HEK293 (cell line): ENCODE data around the gene WWTR1.

ENCODE experiments used
- GLI4 ChIP-seq: fragments of 450-650 bp; formaldehyde crosslinking; IDR thresholded peaks from 2 replicates; pipeline ENCODE4 v1.5.1; 2016; ENCODE audit warnings: missing biosample characterization, missing genetic modification characterization
- SETDB1 ChIP-seq: IDR thresholded peaks from one replicate; pipeline ENCODE4 v1.6.1; 2017; ENCODE audit warnings: mild to moderate bottlenecking, low read length, moderate library complexity, mixed read lengths; ENCODE audit not compliant: insufficient read length
- ZBTB21 ChIP-seq: fragments of 450-650 bp; formaldehyde crosslinking; IDR thresholded peaks from 2 replicates; pipeline ENCODE4 v1.5.1; 2017; ENCODE audit warnings: missing biosample characterization, missing genetic modification characterization
- ZBTB7A ChIP-seq: fragments of 450-650 bp; formaldehyde crosslinking; IDR thresholded peaks from 2 replicates; pipeline ENCODE4 v1.5.1; 2016; ENCODE audit warnings: low read depth, missing biosample characterization, missing genetic modification characterization
- ZEB2 ChIP-seq: fragments of 450-650 bp; formaldehyde crosslinking; IDR thresholded peaks from 2 replicates; pipeline ENCODE4 v1.5.1; 2016; ENCODE audit warnings: missing biosample characterization, missing genetic modification characterization
- ZNF146 ChIP-seq: fragments of 450-650 bp; formaldehyde crosslinking; IDR thresholded peaks from 2 replicates; pipeline ENCODE4 v1.5.1; 2016; ENCODE audit warnings: missing biosample characterization, missing genetic modification characterization
- ZNF23 ChIP-seq: fragments of 450-650 bp; formaldehyde crosslinking; IDR thresholded peaks from 2 replicates; pipeline ENCODE4 v1.5.1; 2016; ENCODE audit warnings: missing biosample characterization, missing genetic modification characterization, borderline replicate concordance
- ZNF350 ChIP-seq: fragments of 450-650 bp; formaldehyde crosslinking; IDR thresholded peaks from 2 replicates; pipeline ENCODE4 v1.5.0; 2017; ENCODE audit warnings: missing biosample characterization, mild to moderate bottlenecking, missing genetic modification characterization
- ZNF366 ChIP-seq: fragments of 450-650 bp; formaldehyde crosslinking; conservative IDR thresholded peaks from 2 replicates; pipeline ENCODE4 v1.5.1; 2016; ENCODE audit warnings: missing biosample characterization, missing genetic modification characterization
- ZNF37A ChIP-seq: fragments of 450-650 bp; IDR thresholded peaks from 2 replicates; pipeline ENCODE4 v1.5.1; 2018; ENCODE audit warnings: missing biosample characterization, missing genetic modification characterization
- ZNF530 ChIP-seq: fragments of 450-650 bp; formaldehyde crosslinking; IDR thresholded peaks from 2 replicates; pipeline ENCODE4 v1.5.1; 2016; ENCODE audit warnings: low read depth, missing biosample characterization, missing genetic modification characterization
- ZNF600 ChIP-seq: fragments of 450-650 bp; formaldehyde crosslinking; IDR thresholded peaks from 2 replicates; pipeline ENCODE4 v1.5.1; 2016; ENCODE audit warnings: missing biosample characterization, missing genetic modification characterization
- ZNF777 ChIP-seq: fragments of 450-650 bp; formaldehyde crosslinking; IDR thresholded peaks from 2 replicates; pipeline ENCODE4 v1.5.1; 2017; ENCODE audit warnings: missing biosample characterization, missing genetic modification characterization, borderline replicate concordance
- ZNF792 ChIP-seq: fragments of 450-650 bp; formaldehyde crosslinking; IDR thresholded peaks from 2 replicates; pipeline ENCODE4 v1.5.1; 2016; ENCODE audit warnings: missing biosample characterization, missing genetic modification characterization
- ZNF843 ChIP-seq: fragments of 450-650 bp; formaldehyde crosslinking; IDR thresholded peaks from 2 replicates; pipeline ENCODE4 v1.5.1; 2016; ENCODE audit warnings: missing biosample characterization, missing genetic modification characterization
- ZSCAN4 ChIP-seq: fragments of 450-650 bp; formaldehyde crosslinking; IDR thresholded peaks from 2 replicates; pipeline ENCODE4 v1.5.1; 2017; ENCODE audit warnings: missing biosample characterization, missing genetic modification characterization
- ZSCAN5A ChIP-seq: fragments of 450-650 bp; formaldehyde crosslinking; IDR thresholded peaks from 2 replicates; pipeline ENCODE4 v1.5.1; 2016; ENCODE audit warnings: missing biosample characterization, missing genetic modification characterization
- TF ChIP-seq, protein P1 (sequence below): fragments of 450-650 bp; IDR thresholded peaks from 2 replicates; pipeline ENCODE4 v1.5.1; 2018; ENCODE audit warnings: missing biosample characterization, mild to moderate bottlenecking, missing genetic modification characterization
- TF ChIP-seq, protein P2 (sequence below): fragments of 450-650 bp; formaldehyde crosslinking; IDR thresholded peaks from 2 replicates; pipeline ENCODE4 v1.5.1; 2016; ENCODE audit warnings: missing biosample characterization, missing genetic modification characterization
- TF ChIP-seq, protein P3 (sequence below): fragments of 450-650 bp; formaldehyde crosslinking; IDR thresholded peaks from 2 replicates; pipeline ENCODE4 v1.5.1; 2016; ENCODE audit warnings: missing biosample characterization, missing genetic modification characterization, low read depth
- TF ChIP-seq, protein P4 (sequence below): fragments of 450-650 bp; formaldehyde crosslinking; IDR thresholded peaks from 2 replicates; pipeline ENCODE4 v1.5.1; 2016; ENCODE audit warnings: missing biosample characterization, missing genetic modification characterization
- TF ChIP-seq, protein P5 (sequence below): fragments of 450-650 bp; formaldehyde crosslinking; IDR thresholded peaks from 2 replicates; pipeline ENCODE4 v1.5.1; 2016; ENCODE audit warnings: missing biosample characterization, missing genetic modification characterization
- TF ChIP-seq, protein P6 (sequence below): fragments of 450-650 bp; formaldehyde crosslinking; IDR thresholded peaks from 2 replicates; pipeline ENCODE4 v1.5.1; 2017; ENCODE audit warnings: missing biosample characterization, missing genetic modification characterization

The WWTR1 gene

DNA sequence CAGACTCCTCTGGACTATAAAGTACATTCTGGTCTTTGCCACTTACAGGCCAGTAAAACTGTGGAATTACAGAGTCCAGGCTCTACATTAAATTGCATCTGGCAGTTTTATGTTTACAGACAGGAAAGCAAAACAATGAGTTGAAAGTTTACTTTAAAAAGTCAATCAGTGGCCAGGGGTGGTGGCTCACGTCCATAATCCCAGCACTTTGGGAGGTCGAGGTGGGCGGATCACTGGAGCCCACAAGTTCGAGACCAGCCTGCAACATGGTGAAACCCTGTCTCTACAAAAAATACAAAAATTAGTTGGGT lies 129.5 kb downstream of the WWTR1 start (continued):
- TF ChIP-seq, protein P1, sequence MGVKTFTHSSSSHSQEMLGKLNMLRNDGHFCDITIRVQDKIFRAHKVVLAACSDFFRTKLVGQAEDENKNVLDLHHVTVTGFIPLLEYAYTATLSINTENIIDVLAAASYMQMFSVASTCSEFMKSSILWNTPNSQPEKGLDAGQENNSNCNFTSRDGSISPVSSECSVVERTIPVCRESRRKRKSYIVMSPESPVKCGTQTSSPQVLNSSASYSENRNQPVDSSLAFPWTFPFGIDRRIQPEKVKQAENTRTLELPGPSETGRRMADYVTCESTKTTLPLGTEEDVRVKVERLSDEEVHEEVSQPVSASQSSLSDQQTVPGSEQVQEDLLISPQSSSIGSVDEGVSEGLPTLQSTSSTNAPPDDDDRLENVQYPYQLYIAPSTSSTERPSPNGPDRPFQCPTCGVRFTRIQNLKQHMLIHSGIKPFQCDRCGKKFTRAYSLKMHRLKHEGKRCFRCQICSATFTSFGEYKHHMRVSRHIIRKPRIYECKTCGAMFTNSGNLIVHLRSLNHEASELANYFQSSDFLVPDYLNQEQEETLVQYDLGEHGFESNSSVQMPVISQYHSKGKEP (tag by site-specific recombination): no peak
- TF ChIP-seq ZNF146 (tag by site-specific recombination) (no peak), ZEB2 (tag by site-specific recombination) (no peak), ZSCAN5A (tag by site-specific recombination) (no peak), ZNF23 (tag by site-specific recombination) (no peak), ZBTB7A (no peak), ZNF530 (tag by site-specific recombination) (no peak), ZBTB21 (tag by site-specific recombination) (no peak), ZSCAN4 (tag by site-specific recombination) (no peak), ZNF843 (peak; percentile 29; the same call in 1 of the 2 replicates), ZNF600 (no peak), SETDB1 (no peak), ZNF366 (tag by site-specific recombination) (no peak), GLI4 (tag by site-specific recombination) (no peak), ZNF777 (tag by site-specific recombination) (no peak), ZNF792 (tag by site-specific recombination) (no peak), ZNF350 (tag by site-specific recombination) (no peak), ZNF37A (tag by site-specific recombination) (no peak)
- TF ChIP-seq, protein P2, sequence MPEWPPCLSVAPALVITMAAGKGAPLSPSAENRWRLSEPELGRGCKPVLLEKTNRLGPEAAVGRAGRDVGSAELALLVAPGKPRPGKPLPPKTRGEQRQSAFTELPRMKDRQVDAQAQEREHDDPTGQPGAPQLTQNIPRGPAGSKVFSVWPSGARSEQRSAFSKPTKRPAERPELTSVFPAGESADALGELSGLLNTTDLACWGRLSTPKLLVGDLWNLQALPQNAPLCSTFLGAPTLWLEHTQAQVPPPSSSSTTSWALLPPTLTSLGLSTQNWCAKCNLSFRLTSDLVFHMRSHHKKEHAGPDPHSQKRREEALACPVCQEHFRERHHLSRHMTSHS (tag by site-specific recombination): no peak
- TF ChIP-seq, protein P3, sequence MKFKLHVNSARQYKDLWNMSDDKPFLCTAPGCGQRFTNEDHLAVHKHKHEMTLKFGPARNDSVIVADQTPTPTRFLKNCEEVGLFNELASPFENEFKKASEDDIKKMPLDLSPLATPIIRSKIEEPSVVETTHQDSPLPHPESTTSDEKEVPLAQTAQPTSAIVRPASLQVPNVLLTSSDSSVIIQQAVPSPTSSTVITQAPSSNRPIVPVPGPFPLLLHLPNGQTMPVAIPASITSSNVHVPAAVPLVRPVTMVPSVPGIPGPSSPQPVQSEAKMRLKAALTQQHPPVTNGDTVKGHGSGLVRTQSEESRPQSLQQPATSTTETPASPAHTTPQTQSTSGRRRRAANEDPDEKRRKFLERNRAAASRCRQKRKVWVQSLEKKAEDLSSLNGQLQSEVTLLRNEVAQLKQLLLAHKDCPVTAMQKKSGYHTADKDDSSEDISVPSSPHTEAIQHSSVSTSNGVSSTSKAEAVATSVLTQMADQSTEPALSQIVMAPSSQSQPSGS (tag by site-specific recombination): no peak
- TF ChIP-seq, protein P4, sequence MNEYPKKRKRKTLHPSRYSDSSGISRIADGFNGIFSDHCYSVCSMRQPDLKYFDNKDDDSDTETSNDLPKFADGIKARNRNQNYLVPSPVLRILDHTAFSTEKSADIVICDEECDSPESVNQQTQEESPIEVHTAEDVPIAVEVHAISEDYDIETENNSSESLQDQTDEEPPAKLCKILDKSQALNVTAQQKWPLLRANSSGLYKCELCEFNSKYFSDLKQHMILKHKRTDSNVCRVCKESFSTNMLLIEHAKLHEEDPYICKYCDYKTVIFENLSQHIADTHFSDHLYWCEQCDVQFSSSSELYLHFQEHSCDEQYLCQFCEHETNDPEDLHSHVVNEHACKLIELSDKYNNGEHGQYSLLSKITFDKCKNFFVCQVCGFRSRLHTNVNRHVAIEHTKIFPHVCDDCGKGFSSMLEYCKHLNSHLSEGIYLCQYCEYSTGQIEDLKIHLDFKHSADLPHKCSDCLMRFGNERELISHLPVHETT (tag by site-specific recombination): no peak
- TF ChIP-seq, protein P5, sequence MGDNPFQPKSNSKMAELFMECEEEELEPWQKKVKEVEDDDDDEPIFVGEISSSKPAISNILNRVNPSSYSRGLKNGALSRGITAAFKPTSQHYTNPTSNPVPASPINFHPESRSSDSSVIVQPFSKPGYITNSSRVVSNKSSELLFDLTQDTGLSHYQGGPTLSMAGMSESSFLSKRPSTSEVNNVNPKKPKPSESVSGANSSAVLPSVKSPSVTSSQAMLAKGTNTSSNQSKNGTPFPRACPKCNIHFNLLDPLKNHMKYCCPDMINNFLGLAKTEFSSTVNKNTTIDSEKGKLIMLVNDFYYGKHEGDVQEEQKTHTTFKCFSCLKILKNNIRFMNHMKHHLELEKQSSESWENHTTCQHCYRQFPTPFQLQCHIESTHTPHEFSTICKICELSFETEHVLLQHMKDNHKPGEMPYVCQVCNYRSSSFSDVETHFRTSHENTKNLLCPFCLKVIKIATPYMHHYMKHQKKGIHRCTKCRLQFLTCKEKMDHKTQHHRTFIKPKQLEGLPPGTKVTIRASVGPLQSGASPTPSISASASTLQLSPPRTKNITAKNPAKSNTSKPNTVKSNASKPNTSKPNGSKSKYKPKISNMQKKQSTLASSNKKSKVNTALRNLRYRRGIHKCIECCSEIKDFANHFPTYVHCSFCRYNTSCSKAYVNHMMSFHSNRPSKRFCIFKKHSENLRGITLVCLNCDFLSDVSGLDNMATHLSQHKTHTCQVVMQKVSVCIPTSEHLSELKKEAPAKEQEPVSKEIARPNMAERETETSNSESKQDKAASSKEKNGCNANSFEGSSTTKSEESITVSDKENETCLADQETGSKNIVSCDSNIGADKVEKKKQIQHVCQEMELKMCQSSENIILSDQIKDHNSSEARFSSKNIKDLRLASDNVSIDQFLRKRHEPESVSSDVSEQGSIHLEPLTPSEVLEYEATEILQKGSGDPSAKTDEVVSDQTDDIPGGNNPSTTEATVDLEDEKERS: no peak
- TF ChIP-seq, protein P6, sequence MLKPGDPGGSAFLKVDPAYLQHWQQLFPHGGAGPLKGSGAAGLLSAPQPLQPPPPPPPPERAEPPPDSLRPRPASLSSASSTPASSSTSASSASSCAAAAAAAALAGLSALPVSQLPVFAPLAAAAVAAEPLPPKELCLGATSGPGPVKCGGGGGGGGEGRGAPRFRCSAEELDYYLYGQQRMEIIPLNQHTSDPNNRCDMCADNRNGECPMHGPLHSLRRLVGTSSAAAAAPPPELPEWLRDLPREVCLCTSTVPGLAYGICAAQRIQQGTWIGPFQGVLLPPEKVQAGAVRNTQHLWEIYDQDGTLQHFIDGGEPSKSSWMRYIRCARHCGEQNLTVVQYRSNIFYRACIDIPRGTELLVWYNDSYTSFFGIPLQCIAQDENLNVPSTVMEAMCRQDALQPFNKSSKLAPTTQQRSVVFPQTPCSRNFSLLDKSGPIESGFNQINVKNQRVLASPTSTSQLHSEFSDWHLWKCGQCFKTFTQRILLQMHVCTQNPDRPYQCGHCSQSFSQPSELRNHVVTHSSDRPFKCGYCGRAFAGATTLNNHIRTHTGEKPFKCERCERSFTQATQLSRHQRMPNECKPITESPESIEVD (tag by site-specific recombination): peak; percentile 85
